GM10248 (cell line): ENCODE data around the gene CELSR3.

ENCODE experiments used
- CTCF ChIA-PET: fragments of 300-600 bp; sonication (Branson Sonifier 250); formaldehyde crosslinking; extraction: SDS; loops from one replicate; lab custom pipeline; 2021; ENCODE audit warnings: antibody characterized with exemption; lab: Yijun Ruan, JAX
- POLR2A ChIA-PET: fragments of 350-650 bp; sonication (Branson Sonifier 250); formaldehyde crosslinking; extraction: SDS; loops from one replicate; lab custom pipeline; 2020; ENCODE audit warnings: antibody characterized with exemption; lab: Yijun Ruan, JAX
- DNase-seq: peaks from one replicate; pipeline ENCODE4 v3.0.0; 2012; ENCODE audit errors: extremely low spot score
- TF ChIP-seq, protein P1 (sequence below): IDR thresholded peaks from 2 replicates; pipeline ENCODE4 v1.5.1; 2012; ENCODE audit warnings: mild to moderate bottlenecking, low read depth; ENCODE audit errors: extremely low read depth, missing control alignments, control extremely low read depth

The CELSR3 gene

DNA sequence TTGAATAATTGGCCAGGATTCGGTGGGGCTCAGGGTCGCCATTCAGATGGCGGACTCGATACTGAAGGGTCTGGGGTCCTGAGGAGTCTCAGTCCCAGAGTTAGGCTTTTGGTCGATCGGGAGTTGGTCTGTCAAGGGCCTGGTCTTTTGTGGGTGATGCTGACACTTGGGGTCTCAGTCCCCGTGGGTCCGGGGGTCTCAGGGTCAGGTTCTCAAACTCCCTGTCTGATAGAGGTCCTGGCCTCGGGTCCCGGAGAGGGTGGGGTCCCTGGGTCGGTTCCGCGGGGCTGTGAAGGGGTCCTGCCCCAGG lies 22.6 kb upstream of the CELSR3 start:
- CTCF ChIA-PET: interaction anchor here (1.0 to 3.7 kb wide), 21 partner anchors 9 to 284 kb away, joined by 3 to 29 read pairs (median 6); partner anchors contain the start of genes CELSR3, PRKAR2A and SLC26A6
- TF ChIP-seq, protein P1, sequence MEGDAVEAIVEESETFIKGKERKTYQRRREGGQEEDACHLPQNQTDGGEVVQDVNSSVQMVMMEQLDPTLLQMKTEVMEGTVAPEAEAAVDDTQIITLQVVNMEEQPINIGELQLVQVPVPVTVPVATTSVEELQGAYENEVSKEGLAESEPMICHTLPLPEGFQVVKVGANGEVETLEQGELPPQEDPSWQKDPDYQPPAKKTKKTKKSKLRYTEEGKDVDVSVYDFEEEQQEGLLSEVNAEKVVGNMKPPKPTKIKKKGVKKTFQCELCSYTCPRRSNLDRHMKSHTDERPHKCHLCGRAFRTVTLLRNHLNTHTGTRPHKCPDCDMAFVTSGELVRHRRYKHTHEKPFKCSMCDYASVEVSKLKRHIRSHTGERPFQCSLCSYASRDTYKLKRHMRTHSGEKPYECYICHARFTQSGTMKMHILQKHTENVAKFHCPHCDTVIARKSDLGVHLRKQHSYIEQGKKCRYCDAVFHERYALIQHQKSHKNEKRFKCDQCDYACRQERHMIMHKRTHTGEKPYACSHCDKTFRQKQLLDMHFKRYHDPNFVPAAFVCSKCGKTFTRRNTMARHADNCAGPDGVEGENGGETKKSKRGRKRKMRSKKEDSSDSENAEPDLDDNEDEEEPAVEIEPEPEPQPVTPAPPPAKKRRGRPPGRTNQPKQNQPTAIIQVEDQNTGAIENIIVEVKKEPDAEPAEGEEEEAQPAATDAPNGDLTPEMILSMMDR: no peak
- DNase-seq: no peak
- POLR2A ChIA-PET: no interaction called here

DNA sequence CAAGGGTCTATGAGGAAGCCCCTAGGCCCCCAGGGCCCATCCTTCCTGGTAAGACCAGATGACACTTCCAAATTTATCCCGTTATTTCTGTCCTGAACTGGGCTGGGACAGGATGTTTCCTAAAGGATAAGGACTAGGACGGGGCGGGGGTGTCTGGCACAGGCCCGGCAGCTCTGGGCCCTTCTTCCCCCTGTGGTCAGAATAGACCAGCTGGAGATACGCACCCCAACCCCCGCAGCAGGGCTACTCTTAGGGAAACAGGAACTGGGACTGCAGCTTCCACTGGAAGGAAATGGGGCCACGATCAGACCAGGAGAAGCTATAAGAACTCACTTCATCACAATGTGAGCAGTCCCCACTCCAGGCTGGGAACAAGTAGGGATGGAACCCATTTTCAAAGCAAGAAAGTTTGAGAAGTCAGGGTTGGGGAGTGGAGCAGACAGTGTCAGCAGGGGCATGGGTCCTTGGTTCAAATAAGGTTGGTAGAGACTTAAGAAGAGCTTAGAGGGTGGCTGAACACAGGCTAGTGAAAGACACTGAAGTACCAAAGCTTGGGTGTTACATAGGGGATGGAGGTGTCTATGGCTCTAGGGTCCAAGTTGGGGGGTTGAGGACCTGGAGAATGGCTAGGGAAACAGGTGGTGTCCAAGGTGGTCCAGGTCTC lies 21.9 kb upstream of the CELSR3 start:
- POLR2A ChIA-PET: interaction anchor here (0.5 to 0.6 kb wide), 2 partner anchors 32 to 209 kb away, joined by 3 read pairs; partner anchors contain the start of gene IP6K2
- CTCF ChIA-PET: interaction anchor here (0.8 to 3.6 kb wide), 11 partner anchors 9 to 127 kb away, joined by 3 to 19 read pairs (median 3); partner anchors contain the start of genes CELSR3 and SLC26A6
- DNase-seq: peak; percentile 52
- TF ChIP-seq, protein P1: no peak

- POLR2A ChIA-PET: interaction anchor here (0.5 to 0.6 kb wide), 2 partner anchors 33 to 209 kb away, joined by 3 read pairs; partner anchors contain the start of gene IP6K2
- no peak for DNase-seq
- TF ChIP-seq, protein P1: no peak
- CTCF ChIA-PET: interaction anchor here (0.8 to 3.6 kb wide), 12 partner anchors 10 to 284 kb away, joined by 3 to 19 read pairs (median 3); partner anchors contain the start of genes CELSR3 and SLC26A6
Observed at GRCh38 chr3:48684054-48684349, 21.3 kb upstream of the CELSR3 start.

GRCh38 chr3:48682786-48683185 lies 20.1 kb upstream of the CELSR3 start:
- TF ChIP-seq, protein P1: no peak
- DNase-seq: no peak
- POLR2A ChIA-PET: no interaction called here
- CTCF ChIA-PET: interaction anchor here (0.9 to 3.6 kb wide), 3 partner anchors 12 to 24 kb away, joined by 3 to 19 read pairs (median 8); partner anchors contain the start of gene CELSR3

DNA sequence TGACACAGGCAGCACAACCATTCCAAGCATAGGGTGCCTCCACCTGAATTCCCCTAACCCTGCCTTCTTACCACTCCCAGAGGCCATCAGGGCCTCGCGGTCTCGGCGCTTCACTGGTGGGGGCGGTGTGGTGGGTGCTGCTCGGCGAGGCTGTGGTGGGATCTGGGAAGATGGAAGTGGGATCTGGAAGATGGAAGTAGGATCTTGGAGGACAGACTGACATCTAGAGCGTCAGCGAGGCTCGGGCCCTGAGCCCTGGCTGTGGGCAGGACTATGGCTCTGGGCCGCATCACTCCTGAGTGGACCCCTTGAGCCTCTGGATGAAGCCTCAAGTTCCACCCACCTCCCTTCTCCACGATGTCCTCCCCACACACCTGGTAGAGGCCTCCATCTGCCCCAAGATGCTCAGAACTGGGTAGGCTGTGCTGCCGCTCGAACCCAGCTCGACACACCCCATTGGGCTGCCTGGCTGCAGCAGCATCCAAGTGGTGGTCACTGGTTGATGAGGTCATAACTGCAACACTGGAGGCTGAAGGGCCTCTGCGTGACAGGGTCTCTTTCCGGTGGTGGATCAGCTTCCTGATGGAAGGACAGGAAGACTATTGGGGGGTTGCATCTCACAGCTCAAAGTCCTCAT lies 19.4 kb upstream of the CELSR3 start:
- TF ChIP-seq, protein P1: no peak
- POLR2A ChIA-PET: no interaction called here
- DNase-seq: no peak
- CTCF ChIA-PET: interaction anchor here (3.6 kb wide), 1 partner anchor 18 kb away, joined by 19 read pairs; the partner anchor contains the start of gene CELSR3

DNA sequence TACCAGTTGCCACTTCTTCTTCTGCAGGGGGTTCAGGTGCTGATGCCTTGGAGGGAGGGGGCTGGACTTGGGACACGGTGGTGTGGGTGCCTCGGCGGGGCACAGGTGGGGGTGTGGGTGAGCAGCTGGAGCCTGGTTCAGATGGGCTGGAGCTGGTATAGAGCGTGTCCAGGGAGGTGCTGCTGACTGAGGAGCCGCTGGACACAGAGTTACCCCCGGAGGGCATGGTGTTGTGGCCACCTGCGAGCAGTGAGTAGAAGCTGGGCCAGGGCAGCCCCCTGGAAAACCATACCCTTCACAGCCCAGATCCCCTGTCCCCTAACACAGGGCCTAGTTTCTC lies 18.8 kb upstream of the CELSR3 start:
- ChIA-PET CTCF (interaction anchor here (1.1 kb wide), 1 partner anchor 11 kb away, joined by 3 read pairs; no protein-coding TSS in a partner anchor), POLR2A (no interaction called here)
- TF ChIP-seq, protein P1: no peak
- DNase-seq: no peak
